Measurements from ENCODE around the gene NT5DC1.

DNA sequence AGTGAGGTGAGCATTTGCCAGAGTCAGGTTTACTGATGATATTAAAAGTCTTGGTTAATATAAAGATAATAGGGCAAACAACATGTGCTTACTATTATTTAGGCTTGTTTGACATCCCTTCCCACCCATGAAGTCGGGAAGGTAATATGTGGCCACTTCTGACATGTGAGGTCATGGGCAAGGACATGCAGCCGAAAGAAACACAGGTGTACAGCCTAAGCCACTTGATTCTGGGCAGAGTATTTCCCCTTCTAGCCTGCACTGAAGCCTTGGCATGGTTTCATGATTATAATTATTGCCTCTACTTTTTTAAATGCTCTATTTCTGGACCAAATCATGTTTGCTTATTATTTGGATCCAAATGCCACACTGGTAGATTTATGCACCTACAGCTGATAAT lies 100.9 kb downstream of the NT5DC1 start:
- TF ChIP-seq, protein P1, sequence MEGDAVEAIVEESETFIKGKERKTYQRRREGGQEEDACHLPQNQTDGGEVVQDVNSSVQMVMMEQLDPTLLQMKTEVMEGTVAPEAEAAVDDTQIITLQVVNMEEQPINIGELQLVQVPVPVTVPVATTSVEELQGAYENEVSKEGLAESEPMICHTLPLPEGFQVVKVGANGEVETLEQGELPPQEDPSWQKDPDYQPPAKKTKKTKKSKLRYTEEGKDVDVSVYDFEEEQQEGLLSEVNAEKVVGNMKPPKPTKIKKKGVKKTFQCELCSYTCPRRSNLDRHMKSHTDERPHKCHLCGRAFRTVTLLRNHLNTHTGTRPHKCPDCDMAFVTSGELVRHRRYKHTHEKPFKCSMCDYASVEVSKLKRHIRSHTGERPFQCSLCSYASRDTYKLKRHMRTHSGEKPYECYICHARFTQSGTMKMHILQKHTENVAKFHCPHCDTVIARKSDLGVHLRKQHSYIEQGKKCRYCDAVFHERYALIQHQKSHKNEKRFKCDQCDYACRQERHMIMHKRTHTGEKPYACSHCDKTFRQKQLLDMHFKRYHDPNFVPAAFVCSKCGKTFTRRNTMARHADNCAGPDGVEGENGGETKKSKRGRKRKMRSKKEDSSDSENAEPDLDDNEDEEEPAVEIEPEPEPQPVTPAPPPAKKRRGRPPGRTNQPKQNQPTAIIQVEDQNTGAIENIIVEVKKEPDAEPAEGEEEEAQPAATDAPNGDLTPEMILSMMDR (IDR thresholded peaks at IDR 0.05), result no peak
- no peak for TF ChIP-seq POLR2A (IDR thresholded peaks at IDR 0.05)
